COR-L47 (cell line): ENCODE data around the gene GCN1.

Experiments used
- DNase-seq: peaks from one replicate; lab custom pipeline; 2025; lab: John Stamatoyannopoulos, UW

Gene GCN1

DNA sequence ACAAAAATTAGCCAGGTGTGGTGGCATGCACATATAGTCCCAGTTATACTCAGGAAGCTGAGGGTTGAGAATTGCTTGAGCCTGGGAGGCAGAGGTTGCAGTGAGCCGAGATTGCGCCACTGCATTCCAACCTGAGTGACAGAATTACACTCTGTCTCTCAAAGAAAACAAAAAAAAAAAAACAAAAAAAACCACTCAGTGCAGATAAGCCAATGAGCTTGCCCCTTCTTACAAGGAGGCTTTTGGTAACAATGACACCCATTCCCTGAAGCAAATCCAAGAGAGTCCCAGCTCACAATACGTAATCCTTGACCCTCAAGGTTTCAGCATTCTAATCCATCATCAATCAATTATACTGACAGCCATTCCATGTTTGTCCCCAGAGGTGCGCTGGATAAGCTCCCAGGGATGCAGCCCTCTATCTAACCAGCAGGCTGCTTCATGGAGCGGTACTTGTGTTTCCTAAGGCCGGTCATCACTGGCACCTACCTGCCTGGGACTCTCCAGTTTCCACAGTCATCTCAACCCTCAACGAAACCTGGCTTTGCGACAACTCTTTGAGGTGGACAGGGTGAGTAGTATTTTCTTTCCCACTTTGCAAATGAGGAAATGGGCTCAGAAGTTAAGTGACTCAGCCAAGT is 12.4 kb downstream of the GCN1 start:
- no peak for DNase-seq

DNA sequence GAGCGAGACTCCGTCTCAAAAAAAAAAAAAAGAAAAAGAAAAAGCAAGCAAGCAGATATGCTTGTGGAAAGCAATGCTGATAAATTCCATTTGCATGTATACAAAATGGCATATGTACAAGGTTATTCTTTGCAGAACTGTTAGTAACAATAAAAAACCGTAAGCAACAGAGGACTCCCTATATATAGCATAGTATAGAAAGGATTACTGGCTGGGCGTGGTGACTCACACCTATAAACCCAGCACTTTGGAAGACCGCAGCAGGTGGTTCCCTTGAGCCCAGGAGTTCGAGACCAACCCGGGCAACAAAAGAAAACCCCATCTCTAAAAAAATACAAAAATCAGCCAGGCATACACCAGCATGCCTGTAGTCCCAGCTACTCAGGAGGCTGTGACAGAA is 13.5 kb downstream of the GCN1 start:
- no peak for DNase-seq

DNA sequence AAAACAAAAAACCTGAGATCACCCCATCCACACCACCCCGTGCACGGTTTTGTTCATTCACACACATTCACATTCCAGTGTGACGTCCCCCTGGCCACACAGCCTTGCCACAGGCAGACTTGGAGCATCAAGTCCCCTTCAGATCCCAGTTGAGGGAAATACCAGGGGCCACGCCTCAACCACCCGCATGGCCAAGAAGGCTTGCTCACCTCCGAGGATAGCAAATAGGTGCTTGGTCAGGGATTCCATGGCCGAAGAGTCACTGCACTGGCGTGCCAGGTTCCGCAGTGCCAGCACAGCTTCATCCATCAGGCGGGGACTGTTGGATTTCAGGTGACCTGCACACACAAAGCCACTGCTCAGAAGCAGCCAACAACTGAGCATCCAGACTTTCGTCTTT is 19.0 kb downstream of the GCN1 start:
- DNase-seq, result no peak

DNA sequence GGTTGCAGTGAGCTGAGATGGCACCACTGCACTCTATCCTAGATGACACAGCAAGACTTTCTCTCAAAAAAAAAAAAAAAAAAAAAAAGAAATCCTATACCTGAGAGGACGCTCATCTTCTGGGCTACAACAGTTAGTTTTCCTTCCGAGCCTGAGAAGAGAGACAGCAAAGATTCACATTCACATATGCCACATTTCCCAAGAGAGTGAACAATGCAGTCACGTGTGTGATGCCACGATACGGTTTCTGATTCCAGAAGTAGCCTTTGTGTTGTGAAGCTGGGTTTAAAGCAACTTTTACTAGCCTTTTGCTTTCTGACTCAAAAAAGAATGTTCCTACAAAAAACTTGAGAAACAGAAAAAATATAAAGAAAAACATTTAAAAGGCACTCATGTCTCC is 19.5 kb downstream of the GCN1 start:
- DNase-seq, result no peak

DNA sequence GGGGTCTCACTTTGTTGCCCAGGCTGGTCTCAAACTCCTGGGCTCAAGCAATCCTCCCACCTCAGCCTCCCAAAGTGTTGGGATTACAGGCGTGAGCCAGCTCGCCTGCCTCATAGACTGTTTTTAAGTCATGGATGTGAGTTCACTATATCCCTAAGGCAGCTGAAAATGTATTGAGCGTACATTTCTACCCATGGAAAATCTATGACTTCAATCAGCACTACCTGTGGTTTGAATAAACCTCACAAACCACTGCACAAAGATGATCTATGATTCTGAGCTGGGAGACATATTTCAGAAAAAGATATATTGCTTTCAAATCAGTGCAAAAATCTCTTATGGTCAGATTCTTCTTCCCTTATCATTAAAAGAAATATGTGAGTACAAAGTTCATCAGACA is 22.5 kb downstream of the GCN1 start:
- no peak for DNase-seq

DNA sequence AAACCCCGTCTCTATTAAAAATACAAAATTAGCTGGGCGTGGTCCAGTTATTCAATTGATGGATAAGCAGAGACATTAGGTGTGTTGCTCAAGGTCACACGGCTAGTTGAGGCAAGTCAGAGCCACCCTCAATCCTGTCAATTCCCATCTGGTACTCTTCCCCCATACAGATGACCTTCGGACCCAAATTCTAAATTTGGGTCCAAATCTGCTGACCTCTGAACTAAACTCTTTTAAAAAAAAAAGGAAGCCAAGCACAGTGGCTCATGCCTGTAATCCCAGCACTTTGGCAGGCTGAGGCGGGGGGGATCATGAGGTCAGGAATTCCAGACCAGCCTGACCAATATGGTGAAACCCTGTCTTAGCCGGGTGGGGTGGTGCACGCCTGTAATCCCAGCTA is 23.9 kb downstream of the GCN1 start:
- no peak for DNase-seq

DNA sequence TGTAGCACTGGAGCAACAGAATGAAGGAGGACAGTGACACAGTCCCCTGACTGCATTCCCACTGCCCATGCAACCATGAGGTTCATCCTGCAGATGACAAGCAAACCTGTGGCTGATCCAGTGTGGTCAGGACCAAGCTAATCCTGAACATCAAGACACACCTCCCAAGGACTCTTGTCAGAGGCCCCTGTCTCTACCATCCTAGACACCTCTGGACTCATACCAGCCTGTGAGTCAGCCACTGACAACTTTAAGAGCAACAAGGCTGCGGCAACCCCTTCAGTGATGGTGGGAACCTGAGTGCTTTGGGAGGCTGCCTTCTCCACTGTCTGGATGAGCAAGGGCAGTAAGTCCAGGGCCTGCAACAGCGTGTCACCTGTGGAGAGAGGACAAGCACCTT is 24.6 kb downstream of the GCN1 start:
- no peak for DNase-seq

DNA sequence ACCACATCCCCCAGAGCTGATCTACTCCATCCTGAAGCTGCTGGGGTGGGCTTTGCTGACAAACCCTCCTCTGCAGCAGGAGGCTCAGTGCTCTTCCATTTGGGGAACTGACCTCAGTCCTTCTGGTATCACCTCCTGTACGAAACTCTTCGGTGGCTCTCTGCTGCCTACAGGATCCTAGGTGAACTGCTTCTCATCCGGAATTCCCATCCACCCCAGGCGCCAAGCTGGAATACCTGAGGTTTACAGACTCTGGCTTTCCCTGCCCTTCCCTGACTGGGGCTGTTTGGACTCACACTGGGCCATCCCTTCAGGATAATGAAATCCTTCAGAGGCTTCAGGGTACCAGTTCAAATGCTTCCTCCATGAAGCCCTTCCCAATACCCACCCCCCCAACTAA is 26.2 kb downstream of the GCN1 start:
- DNase-seq, result no peak

DNA sequence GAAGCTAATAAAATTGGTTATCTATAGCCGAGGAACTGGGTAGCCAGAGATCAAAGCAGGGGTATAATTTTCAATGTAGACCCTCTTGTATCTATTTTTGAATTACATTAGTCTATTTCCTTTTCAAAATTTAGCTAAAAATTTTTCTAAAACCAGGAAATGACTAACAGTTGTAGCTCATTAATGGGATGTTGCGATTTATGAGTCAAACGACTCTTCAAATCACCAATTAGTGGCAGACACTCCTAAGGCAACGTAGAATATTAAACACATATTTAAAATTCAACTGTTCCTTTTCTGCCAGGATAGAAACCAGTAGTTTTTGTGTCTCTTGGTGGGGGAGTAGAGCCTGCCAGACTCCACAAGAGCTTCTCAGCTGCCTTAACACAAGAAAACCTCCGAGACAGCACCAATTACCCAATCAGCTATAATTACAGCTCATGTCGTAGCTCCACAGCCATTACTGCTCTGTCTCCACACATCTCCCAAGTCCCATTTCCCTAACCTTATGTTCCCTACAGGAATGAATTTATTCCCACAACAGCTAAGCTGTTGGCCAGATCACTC is 26.9 kb downstream of the GCN1 start:
- DNase-seq, result no peak

DNA sequence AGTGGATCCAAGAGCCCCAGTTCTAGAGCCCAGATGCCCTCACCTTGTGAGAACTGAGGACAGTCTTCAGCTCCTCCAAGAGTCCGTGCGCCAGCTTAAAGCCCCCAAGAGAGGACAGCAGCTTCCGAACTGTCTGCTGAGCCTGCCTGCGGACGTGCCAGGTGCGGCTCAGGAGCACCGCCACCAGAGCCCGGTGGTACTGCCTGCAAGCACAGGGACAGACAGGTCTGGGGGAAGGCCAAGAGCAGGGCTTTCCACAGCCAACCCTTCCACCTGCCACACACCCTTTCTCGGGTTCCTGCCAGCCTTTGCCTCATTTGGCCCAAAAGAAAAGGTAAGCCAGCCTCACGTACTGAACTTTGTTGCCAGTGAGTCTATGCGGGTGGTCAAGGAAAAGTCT is 30.2 kb downstream of the GCN1 start:
- DNase-seq, result no peak

DNA sequence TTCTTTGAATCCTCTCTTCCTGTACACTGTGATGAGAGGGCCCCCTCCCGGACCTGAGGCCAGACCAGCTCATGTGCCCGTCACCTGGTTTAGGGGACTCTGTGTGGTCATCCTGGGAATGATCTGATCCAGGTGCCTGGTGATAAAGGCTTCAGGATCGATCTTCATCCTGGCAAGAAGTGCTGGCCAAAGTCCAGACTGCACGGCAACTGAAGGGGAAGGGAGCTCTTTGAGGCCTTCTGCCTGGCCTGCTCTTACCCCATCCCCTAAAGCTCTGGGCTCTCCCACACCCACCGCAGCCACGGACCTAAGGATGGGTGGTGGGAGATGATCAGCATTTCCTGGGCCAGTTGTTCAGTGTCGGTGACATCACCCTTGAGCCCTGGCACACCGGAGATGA is 31.8 kb downstream of the GCN1 start:
- DNase-seq, result no peak

DNA sequence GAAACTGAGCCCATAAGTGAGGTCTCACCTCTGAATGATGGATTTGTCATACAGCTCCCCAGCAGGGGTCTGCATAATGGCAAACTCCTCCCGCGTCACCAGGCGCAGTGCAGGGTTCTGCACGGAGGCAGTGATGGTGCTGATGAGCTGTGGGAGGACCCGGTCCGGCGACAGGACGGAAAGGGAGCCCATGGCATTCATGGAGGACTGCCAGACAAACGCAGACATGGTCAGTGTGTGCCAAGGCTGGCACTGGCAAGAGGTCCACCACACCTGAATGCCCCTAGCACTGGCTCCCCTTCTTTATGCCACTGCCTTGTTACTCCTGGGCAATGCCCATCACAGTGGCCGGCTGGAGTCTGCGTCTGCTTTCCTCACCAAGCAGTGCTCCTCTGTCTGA is 32.7 kb downstream of the GCN1 start:
- DNase-seq, result no peak

DNA sequence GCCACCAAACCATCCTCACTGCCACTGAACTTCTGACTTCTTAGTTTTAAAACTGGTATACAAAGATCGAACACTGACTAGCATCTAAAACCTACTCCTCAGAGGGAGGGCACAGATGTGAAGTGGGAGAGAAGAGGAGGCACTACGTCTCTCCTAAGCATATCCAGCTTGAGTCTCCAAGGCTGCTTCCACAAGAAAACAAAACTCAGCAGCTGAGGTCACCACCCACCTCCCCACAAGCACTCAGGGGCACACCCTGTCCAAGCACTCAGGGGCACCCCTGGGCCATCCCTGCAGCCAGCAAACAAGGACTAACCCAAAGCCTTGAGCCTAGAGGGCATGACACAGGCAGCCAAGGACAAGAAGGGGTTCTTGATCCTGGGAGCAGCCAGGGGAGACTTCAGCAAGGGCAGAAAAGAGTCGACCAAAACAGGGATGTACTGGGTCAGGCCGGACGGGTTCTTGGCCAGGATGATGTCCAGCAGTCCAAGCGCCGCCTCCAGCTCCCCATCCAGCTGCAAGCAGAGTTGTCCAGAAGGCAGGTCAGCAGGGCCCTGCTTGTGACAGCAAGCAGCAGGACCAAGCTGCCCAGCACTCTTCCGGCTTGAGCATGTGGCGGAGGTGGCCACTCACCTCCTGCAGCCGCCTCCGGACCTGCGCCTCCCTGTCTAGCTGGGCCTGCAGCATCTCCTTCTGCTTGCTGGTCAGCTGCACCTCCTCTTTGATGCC is 34.8 kb downstream of the GCN1 start:
- DNase-seq, result no peak

DNA sequence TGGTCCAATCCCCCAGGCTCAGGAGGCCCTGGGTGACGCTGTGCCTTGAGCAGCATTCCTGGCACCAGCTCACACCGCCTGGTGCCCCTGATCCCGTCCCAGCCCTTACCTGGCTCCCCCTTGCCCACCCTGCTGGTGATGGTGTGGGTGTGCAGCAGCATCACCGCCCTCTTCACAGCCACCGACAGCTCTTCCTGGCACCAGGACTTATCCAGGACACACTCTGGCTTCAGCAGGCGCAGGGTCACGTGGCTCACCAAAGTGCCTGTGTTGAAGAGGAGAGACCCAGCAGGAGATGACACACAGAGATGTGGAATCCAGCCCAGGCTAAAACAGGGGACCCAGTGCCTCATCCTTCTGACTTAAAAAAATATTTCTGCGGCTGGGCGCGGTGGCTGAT is 36.2 kb downstream of the GCN1 start:
- no peak for DNase-seq

DNA sequence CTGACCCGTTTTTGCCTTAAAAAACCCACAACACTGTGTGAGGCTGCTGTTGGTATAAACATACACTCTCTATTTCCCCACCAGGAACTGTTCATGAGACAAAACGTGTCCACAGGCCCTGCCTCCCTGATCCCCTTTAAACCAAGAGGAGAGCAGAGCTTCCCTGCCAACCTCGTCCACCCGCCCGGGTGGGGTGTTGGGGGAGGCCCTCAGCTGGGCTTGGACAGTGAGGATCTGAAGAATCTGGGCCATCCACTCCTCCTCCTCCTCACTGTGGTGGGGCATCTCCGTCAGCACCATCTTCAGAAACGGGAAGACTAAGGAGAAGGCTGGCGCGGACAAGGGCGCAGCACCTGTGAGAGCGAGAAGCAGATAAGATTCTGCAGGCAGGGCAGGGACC is 36.8 kb downstream of the GCN1 start:
- DNase-seq, result no peak

DNA sequence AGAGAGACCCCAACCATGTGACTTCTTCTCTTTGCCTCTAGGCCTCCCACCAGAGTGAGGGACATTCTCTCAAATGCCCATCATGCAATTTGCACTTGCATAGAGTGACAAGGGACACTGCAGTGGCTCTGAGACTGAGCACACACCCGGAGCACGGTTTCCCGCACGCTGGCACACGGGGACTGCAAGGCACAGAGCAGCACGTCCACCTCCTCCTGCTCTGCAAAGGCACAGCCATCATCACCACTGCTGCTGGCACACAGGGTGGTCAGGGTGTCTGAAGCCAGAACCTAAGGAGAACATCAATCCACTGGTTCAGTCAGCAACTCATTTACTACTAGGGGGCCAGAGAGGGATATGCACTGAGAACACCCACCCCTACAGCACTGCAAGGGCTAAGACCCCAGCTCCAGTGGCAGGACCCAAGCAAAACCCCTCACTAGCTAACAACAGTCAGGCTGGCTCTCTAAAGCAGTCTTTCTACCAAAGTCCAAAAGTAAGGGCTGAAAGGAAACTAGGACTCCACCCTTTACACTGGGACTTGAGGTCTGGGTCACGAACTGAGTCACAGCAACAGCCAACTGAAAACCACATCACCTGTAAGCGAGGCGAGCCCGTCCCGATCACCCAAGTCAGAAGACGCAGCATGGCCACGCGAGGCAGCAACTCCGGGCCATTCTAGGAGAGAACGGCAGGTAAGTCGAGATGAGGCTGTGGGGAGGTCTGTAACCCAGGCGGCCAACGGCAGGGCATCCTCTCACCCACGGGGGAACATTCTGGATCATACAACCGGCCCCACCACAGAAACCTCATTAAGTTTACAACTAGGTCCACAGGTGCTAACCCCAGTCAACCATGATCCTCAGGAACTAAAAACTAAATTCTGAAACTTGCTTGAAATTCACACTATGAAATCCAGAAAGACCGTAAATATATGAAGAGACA is 37.9 kb downstream of the GCN1 start:
- no peak for DNase-seq

DNA sequence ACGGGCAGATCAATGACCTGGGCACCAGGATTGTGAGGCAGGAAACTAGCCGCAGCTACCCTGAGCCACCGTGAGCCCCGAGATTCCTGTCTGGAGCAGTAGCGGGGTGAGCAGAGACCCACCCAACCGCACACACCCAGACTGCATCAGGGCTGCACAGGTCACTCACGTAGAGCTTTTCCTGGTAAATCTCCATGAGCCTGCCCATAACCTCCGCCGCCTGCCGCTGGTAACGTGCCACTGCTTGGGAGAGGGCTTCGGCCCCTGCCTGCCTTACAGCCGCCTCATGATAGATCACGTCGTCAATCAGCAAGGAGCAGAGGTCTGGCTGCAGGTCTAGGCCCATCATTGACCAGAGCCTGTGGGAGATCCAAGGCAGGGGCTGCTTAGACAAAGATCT is 39.4 kb downstream of the GCN1 start:
- DNase-seq, result no peak

DNA sequence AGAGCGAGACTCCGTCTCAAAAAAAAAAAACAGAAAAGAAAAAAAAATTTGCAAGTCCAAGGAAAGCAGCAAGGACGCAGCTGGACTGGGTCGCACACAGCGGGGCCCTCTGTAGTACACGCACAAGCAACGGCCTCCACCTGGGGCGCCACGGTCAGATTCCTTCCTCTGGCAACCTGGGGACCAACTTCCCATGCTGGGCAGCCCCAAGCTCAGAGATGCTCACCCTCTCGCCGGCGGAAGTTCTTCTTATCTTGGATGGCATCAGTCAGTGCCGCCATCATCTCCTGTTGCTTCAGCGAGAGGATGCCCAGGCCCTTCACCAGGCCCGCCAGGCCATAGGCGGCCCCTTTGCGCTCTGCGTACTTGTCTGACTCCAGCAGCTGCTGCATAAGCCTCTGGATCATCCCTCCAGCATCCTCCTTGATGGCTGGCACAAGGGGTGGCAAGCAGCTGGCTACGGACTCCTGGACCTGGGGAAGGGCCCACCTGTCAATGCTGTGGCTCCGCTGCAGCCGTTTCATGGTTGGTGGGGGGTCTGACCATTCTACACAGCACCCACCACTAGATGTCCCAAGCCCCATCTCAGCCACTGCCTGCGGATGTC is 43.5 kb downstream of the GCN1 start:
- no peak for DNase-seq

DNA sequence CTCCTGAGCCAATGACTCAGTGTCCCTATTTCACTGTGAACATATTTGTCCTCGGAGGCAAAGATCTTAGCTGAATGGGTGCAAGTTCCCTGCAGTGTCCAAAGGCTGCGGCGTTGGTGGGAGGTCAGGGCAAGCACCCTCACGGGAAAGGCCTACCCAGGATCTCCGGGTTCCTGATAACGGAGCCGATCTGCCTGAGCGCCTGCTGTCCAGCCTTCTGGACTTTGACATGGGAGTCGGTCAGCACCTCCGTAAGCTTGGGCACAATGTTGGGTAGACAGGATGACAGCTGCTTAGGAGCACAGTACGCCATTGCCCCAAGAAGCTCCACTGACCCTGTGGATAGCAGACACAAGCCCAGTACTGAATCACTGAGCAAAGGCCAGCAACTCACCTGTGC is 46.5 kb downstream of the GCN1 start:
- no peak for DNase-seq

DNA sequence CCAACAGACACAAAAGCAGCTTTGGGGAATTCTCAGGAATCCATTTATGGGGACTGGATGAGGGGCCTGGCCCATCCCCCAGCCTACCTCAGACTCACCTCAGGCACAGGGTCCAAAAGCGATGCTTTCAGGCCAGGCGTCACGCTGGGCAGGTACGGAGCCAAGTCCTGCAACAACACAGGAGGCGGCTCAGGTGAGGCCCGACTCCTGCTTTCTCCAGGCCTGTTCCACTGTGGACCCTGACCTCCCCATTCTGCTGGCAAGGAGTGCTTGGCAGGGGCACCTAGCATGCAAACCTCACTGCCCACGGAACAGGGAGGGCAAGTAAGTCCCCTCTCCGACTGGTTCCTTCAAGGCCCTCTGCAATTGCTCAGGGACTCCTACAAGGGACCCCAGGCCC is 49.4 kb downstream of the GCN1 start:
- no peak for DNase-seq

DNA sequence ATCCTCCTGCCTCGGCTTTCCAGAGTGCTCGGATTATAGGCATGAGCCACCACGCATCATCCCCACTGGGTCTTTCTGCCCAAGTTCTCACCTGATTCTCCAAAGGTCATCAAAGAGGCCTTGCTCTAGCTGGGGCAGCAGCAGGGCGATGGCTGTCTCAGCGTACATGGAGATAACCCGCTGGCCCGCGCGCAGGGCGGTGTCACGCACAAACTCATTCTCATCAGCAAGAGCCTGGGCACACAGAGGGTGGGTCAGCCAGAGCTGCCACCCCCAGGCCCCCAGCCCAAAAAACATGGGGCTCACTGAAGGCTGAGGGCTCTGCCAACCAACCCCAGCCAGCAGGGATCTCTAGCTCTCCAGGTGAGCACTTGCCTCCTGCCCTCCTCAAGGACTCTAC is 50.3 kb downstream of the GCN1 start:
- no peak for DNase-seq

DNA sequence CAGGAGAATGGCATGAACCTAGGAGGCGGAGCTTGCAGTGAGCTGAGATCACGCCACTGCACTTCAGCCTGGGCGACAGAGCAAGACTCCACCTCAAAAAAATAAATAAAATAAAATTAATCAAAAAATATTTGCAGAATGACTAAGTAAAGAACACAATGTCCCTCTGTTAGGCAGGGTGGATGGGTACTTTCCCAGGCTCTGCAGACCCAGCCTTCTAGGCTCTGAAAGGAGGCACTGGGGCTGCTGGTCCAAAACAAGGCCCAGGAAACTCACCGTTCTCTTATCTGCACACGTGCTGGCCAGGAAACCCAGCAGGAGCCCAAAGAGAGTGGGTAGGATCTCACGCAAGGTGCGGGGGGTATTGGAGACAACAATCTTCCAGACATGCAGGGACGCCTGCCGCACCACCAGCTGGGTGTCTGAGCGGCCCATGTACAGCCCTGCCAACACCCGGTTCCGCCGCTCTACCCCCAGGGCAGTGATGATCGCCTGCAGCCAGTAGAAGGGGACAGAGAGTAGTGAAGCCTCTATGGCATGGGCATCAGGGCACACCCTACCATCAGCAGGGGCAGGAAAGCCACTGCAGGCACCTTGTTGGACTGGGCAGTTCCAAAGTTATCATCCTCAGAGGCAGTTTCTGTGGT is 52.2 kb downstream of the GCN1 start:
- no peak for DNase-seq
